ENCODE measurements around the gene SAPCD2.
A peak's percentile ranks its signal among the peaks of the same experiment; 100 is the strongest.
"Not testable (repeated sequence)": the region's sequence is repeated elsewhere in the genome, so short reads cannot be mapped to it uniquely, and the experiment has no call there.

Gene SAPCD2

GRCh38 chr9:137064027-137064879 lies 6.1 kb downstream of the SAPCD2 start:
- DNase-seq (ENCODE audit: low read depth) = no peak

- DNase-seq (ENCODE audit: low read depth) = no peak
Measured at GRCh38 chr9:137063311-137064026, 6.9 kb downstream of the SAPCD2 start.

GRCh38 chr9:137062798-137063197 lies 7.6 kb downstream of the SAPCD2 start:
- DNase-seq (ENCODE audit: low read depth) = not testable (repeated sequence)

GRCh38 chr9:137062384-137062783 lies 8.0 kb downstream of the SAPCD2 start:
- no peak for DNase-seq (ENCODE audit: low read depth)

- DNase-seq (ENCODE audit: low read depth) = no peak
Measured at GRCh38 chr9:137058521-137059234, 11.7 kb downstream of the SAPCD2 start.

GRCh38 chr9:137057545-137057944 lies 12.8 kb downstream of the SAPCD2 start:
- DNase-seq (ENCODE audit: low read depth) = no peak

GRCh38 chr9:137056739-137057415 lies 13.5 kb downstream of the SAPCD2 start:
- DNase-seq (ENCODE audit: low read depth) = no peak

GRCh38 chr9:137055385-137056364 lies 14.7 kb downstream of the SAPCD2 start:
- DNase-seq (ENCODE audit: low read depth) = peak; percentile 94

GRCh38 chr9:137054932-137055384 lies 15.4 kb downstream of the SAPCD2 start:
- DNase-seq (ENCODE audit: low read depth) = no peak

GRCh38 chr9:137053944-137054931 lies 16.1 kb downstream of the SAPCD2 start, which contains the start of gene ENTPD2:
TSS of gene ENTPD2 (minus strand) at chr9:137054061. CDS start at chr9:137053997, 64 bp downstream.
- DNase-seq (ENCODE audit: low read depth) = no peak

GRCh38 chr9:137052998-137053943 lies 17.1 kb downstream of the SAPCD2 start:
- no peak for DNase-seq (ENCODE audit: low read depth)

GRCh38 chr9:137052293-137052692 lies 18.1 kb downstream of the SAPCD2 start:
- no peak for DNase-seq (ENCODE audit: low read depth)

- DNase-seq (ENCODE audit: low read depth) = no peak
Measured at GRCh38 chr9:137051145-137051724, 19.1 kb downstream of the SAPCD2 start.

- DNase-seq (ENCODE audit: low read depth) = no peak
Measured at GRCh38 chr9:137050570-137050969, 19.8 kb downstream of the SAPCD2 start.

GRCh38 chr9:137049544-137050449 lies 20.6 kb downstream of the SAPCD2 start:
- no peak for DNase-seq (ENCODE audit: low read depth)

- no peak for DNase-seq (ENCODE audit: low read depth)
Measured at GRCh38 chr9:137048655-137049543, 21.5 kb downstream of the SAPCD2 start.
